Upper lobe of left lung (tissue), 6 donors: ENCODE results near the gene RPL34. TPM values are rescaled to one million over a fixed set of nuclear protein-coding genes. Genes with fewer than 3 reads are reported as not detected.
A peak's percentile ranks its signal among the peaks of the same experiment; 100 is the strongest.

Source experiments
- ATAC-seq, 2 donors: fragments of 200-7000 bp; cut with Tn5 transposase; one replicate each; pipeline ENCODE4 v1.9.1; 2022; ENCODE audit warnings: mild to moderate bottlenecking in 2 of 2, moderate library complexity in 2 of 2; ENCODE audit not compliant: low FRiP score in 2 of 2
- DNase-seq, 2 donors: peaks; one replicate each; pipeline ENCODE4 v3.0.0-alpha.2; 2019 to 2020
- H3K27ac ChIP-seq, 4 donors: fragments of 200-600 bp; sonication (generic); one replicate each; pipeline ENCODE4 v1.5.1; 2016 to 2019
- H3K27me3 ChIP-seq, 4 donors: fragments of 200-600 bp; sonication (generic); one replicate each; pipeline ENCODE4 v1.5.1; 2017 to 2019
- H3K36me3 ChIP-seq, 4 donors: fragments of 200-600 bp; sonication (generic); one replicate each; pipeline ENCODE4 v1.5.1; 2016 to 2019
- H3K4me1 ChIP-seq, 4 donors: fragments of 200-600 bp; sonication (generic); one replicate each; pipeline ENCODE4 v1.5.1; 2018 to 2019
- H3K4me3 ChIP-seq, 4 donors: fragments of 200-600 bp; sonication (generic); one replicate each; pipeline ENCODE4 v1.5.1; 2017 to 2019; ENCODE audit warnings: mild to moderate bottlenecking in 2 of 4, moderate library complexity in 1 of 4
- H3K9me3 ChIP-seq, 4 donors: fragments of 200-600 bp; sonication (generic); one replicate each; pipeline ENCODE4 v1.5.1; 2018 to 2019
- EP300 ChIP-seq, 4 donors: sonication (generic); formaldehyde crosslinking; IDR thresholded peaks; one replicate each; pipeline ENCODE4 v1.5.1; 2017; ENCODE audit warnings: antibody characterized with exemption in 4 of 4, control low read depth in 2 of 4
- POLR2A ChIP-seq, 4 donors: fragments of 450-650 bp; IDR thresholded peaks; one replicate each; pipeline ENCODE4 v1.5.1; 2016 to 2017; ENCODE audit warnings: antibody characterized with exemption in 4 of 4, mild to moderate bottlenecking in 2 of 4
- POLR2AphosphoS5 ChIP-seq, 2 donors: sonication (generic); formaldehyde crosslinking; IDR thresholded peaks; one replicate each; pipeline ENCODE4 v1.5.1; 2017; ENCODE audit warnings: antibody characterized with exemption in 2 of 2
- WGBS, 2 donors: methylation state at CpG; one replicate each; pipeline ENCODE4 v1.1.5; 2017 to 2018; 5-methylcytosine and 5-hydroxymethylcytosine counted together
- total RNA-seq, 6 donors: library from RNA; depleted of rRNA in 4 of 6; stranded (reverse); fragments of >200 nt in 4 of 6; gene quantifications; one replicate each; pipeline versions ENCODE4 v1.1.0 to v1.2.1, GENCODE V29; 2016 to 2021
- TF ChIP-seq, protein P1 (sequence below), 6 experiments: fragments of 450-650 bp in 4 of 6; fragments of 200-600 bp in 2 of 6; sonication (generic) in 2 of 6; IDR thresholded peaks; one replicate each; pipeline ENCODE4 v1.5.1; 2016 to 2019; ENCODE audit warnings: antibody characterized with exemption in 6 of 6
- donor health status: DM: no; HTN: no; CAD: no; lungs with moderate emphysema.
- donor health status: DM: no; HTN: yes; CAD: no; lungs with severe emphysema.

The RPL34 gene
- total RNA-seq, 6 donors from 2014 or later: 181 to 1,016 (median 526) TPM

DNA sequence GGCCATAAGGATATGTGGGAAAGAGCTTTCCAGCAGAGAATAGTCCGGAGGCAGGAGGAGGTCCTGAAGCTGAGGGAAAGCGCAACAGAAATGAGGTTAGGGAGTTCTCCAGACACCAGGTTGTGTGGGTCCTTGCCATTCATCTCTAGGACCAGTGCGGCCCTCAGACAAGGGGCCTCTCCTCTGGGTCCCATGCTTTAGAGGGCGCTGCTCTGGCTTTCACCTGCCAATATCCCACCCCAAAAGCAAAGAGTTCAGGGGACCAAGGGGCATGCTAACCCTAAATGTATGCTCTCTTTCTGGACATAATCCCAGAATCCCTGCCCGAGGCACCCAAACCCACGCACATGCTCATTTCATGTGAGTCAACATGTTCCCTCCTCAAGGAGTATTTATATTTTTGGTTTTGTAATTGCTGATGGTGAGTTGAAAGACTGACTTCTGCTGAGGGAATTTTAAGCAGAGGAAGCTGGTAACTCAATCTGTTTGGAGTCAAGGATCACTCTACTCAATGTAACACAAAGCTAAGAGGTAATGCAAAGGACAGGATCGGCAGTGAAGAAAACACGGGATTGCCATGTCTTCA, 14.8 kb downstream of the RPL34 start:
- Histone ChIP-seq H3K27ac (no peak overlapping the region), H3K4me1 (no peaks in the 10 kb centered on the region), H3K36me3 (peaks cover 8 to 55% (median 38%) of the 10 kb centered on the region in 4 donors), H3K9me3 (no peaks in the 10 kb centered on the region), H3K4me3 (no peak overlapping the region), H3K27me3 (no peaks in the 10 kb centered on the region)
- no peak for TF ChIP-seq POLR2A (IDR thresholded peaks at IDR 0.05)
- no peak for TF ChIP-seq POLR2AphosphoS5 (IDR thresholded peaks at IDR 0.05)
- TF ChIP-seq EP300 (IDR thresholded peaks at IDR 0.05): no peak
- TF ChIP-seq, protein P1, sequence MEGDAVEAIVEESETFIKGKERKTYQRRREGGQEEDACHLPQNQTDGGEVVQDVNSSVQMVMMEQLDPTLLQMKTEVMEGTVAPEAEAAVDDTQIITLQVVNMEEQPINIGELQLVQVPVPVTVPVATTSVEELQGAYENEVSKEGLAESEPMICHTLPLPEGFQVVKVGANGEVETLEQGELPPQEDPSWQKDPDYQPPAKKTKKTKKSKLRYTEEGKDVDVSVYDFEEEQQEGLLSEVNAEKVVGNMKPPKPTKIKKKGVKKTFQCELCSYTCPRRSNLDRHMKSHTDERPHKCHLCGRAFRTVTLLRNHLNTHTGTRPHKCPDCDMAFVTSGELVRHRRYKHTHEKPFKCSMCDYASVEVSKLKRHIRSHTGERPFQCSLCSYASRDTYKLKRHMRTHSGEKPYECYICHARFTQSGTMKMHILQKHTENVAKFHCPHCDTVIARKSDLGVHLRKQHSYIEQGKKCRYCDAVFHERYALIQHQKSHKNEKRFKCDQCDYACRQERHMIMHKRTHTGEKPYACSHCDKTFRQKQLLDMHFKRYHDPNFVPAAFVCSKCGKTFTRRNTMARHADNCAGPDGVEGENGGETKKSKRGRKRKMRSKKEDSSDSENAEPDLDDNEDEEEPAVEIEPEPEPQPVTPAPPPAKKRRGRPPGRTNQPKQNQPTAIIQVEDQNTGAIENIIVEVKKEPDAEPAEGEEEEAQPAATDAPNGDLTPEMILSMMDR (IDR thresholded peaks at IDR 0.05): no peak
- ATAC-seq (no peak), DNase-seq (no peak)
- WGBS, 2 donors: 87 to 89% methylated on average over 8 of the region's 8 CpGs

DNA sequence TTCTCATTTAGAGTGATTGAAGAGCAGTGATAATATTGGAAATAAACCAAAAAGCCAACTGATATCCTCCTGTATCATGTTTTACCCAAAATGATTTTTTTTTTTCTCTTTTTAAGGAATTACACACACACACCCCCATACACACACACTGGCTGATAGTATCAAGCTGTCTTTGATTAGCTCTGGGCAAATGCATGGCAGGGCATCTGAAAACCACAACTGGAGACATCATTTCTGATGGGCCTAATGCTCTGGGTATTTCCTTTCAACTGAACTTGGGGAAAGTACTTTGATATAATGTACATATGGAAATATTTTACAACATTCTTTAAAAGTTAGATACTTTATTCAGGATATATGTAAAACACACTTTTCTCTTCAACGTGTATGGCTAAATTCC, 15.9 kb downstream of the RPL34 start:
- Histone ChIP-seq H3K4me3 (no peak overlapping the region), H3K9me3 (no peaks in the 10 kb centered on the region), H3K4me1 (no peaks in the 10 kb centered on the region), H3K36me3 (peaks cover 3 to 44% (median 28%) of the 10 kb centered on the region in 4 donors), H3K27ac (no peak overlapping the region), H3K27me3 (no peaks in the 10 kb centered on the region)
- no peak for DNase-seq
- WGBS, 2 donors: 77 to 93% methylated on average over 1 of the region's 1 CpG
- TF ChIP-seq POLR2A (IDR thresholded peaks at IDR 0.05): no peak
- TF ChIP-seq, protein P1 (IDR thresholded peaks at IDR 0.05): no peak
- no peak for TF ChIP-seq EP300 (IDR thresholded peaks at IDR 0.05)
- TF ChIP-seq POLR2AphosphoS5 (IDR thresholded peaks at IDR 0.05): no peak
- no peak for ATAC-seq

DNA sequence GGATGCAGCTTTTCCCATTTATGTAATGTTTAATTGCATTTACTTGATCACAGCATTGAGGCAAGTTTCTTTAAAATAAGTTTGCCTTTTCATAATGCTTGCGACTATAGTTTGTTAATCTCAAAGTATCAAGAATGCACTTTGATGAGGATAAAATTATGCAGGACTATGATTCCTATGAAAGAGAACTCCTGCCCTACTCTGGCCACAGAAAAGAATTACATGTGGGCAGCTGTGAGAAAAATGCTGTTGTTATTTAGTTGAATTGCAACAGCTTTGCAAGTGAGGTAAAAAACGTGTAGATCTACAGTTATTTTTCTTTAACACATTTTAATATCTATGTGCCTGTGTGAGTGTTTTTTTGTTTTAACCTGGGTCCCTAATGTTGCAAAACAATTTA, 17.5 kb downstream of the RPL34 start:
- Histone ChIP-seq H3K9me3 (no peaks in the 10 kb centered on the region), H3K27ac (no peak overlapping the region), H3K36me3 (peaks cover 3 to 29% (median 15%) of the 10 kb centered on the region in 4 donors), H3K4me1 (no peaks in the 10 kb centered on the region), H3K4me3 (no peak overlapping the region), H3K27me3 (no peaks in the 10 kb centered on the region)
- WGBS, 2 donors: 63 to 73% methylated on average over 2 of the region's 2 CpGs
- TF ChIP-seq POLR2AphosphoS5 (IDR thresholded peaks at IDR 0.05): no peak
- TF ChIP-seq POLR2A (IDR thresholded peaks at IDR 0.05): no peak
- TF ChIP-seq, protein P1 (IDR thresholded peaks at IDR 0.05): no peak
- TF ChIP-seq EP300 (IDR thresholded peaks at IDR 0.05): no peak
- DNase-seq (no peak), ATAC-seq (no peak)

DNA sequence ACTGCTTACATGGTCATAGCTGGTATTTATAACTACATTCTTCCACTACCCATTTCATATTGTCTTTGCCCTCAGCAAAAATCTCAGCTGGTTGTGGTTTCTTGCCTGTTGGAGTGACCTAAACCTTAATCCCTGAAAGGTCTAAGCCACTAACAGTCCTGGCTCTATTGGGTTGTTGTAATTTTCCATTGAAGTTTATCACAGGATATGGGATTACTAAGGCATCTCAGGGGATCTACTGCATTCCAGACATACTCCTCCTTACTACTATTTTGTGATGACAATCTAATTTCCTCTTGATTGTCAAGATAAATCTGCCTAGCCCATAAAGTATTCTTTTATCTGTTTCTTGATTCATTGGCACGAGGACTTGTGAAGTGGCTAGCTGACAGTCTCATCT, 23.9 kb downstream of the RPL34 start:
- ATAC-seq: peak in 1 of 2 donors; percentile 29
- H3K27me3 ChIP-seq: no peaks in the 10 kb centered on the region
- H3K27ac ChIP-seq: no peak overlapping the region
- H3K9me3 ChIP-seq: no peaks in the 10 kb centered on the region
- H3K4me1 ChIP-seq: no peaks in the 10 kb centered on the region
- DNase-seq: no peak
- no peak overlapping the region for H3K4me3 ChIP-seq
- H3K36me3 ChIP-seq: no peaks in the 10 kb centered on the region
- TF ChIP-seq EP300 (IDR thresholded peaks at IDR 0.05): no peak
- no peak for TF ChIP-seq POLR2AphosphoS5 (IDR thresholded peaks at IDR 0.05)
- TF ChIP-seq, protein P1 (IDR thresholded peaks at IDR 0.05): no peak
- TF ChIP-seq POLR2A (IDR thresholded peaks at IDR 0.05): no peak
- WGBS, 2 donors: 62 to 83% methylated on average over 1 of the region's 1 CpG

DNA sequence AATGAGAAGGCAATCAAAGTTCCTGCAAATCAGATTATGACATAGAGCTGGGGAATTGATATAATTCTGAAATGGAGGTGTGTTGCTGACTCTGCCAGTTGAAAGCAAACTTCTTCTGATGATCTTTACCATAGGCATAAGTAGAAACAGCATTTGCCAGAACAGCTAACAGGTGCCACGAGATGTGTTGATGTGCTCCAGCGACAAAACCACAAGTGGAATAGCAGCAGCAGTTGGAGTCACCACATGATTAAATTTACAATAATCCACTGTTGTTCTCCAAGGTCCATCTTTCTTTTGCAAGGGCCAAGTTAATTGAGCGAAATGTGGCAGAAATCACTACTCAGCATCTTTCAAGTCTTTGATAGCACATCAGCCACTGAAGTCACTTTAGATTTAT, 26.3 kb downstream of the RPL34 start:
- no peaks in the 10 kb centered on the region for H3K27me3 ChIP-seq
- 96% methylated on average over 3 of the region's 3 CpGs for WGBS, 2 donors
- no peaks in the 10 kb centered on the region for H3K36me3 ChIP-seq
- H3K9me3 ChIP-seq: no peaks in the 10 kb centered on the region
- H3K4me1 ChIP-seq: peaks cover 2 to 15% (median 7%) of the 10 kb centered on the region in 4 donors
- no peak for DNase-seq
- no peak overlapping the region for H3K27ac ChIP-seq
- H3K4me3 ChIP-seq: no peak overlapping the region
- no peak for ATAC-seq
- TF ChIP-seq POLR2AphosphoS5 (IDR thresholded peaks at IDR 0.05): no peak
- TF ChIP-seq POLR2A (IDR thresholded peaks at IDR 0.05): no peak
- TF ChIP-seq, protein P1 (IDR thresholded peaks at IDR 0.05): no peak
- TF ChIP-seq EP300 (IDR thresholded peaks at IDR 0.05): no peak
